GM21447 (cell line): ENCODE measurements around the gene PRCD.
A peak's percentile ranks its signal among the peaks of the same experiment; 100 is the strongest.

ENCODE experiments used
- ATAC-seq: cut with Tn5 transposase; IDR thresholded peaks from one replicate; pipeline ENCODE4 v1.9.1; 2021; ENCODE audit not compliant: unreplicated experiment

PRCD gene, protein sequence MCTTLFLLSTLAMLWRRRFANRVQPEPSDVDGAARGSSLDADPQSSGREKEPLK

DNA sequence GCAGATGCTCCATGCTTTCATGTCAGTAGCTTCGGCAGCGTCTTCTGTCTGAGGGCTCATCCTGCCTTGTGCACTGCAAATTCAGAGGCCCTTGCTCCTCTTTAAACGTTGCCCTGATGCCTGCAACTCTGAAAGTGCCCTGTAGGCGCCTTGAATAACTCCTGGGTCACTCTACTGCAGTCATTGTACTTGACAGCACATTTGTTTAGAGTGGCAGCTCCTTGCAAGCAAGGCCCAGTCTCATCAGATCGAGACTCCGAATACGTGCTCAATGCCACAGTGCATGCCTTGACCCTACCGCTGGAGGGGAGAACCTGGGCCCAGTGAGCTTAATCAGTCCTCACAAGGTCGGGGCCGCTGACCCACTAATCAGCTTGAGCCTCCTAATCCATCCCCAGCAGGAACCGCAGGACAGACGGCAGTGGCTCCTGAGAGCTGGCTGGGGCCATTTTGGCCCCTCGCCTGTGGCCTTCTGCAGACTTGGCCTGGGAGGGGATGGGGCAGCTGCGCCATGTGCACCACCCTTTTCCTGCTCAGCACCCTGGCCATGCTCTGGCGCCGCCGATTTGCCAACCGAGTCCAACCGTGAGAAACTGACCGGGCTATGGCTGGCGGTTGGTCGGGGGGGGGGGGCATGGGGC, at the start of gene PRCD:
PRCD (plus strand) TSS at position 414 of the 641 bp plus-strand sequence; CDS start at position 512, 98 bp downstream.
- no peak for ATAC-seq

- no peak for ATAC-seq
Measured at GRCh38 chr17:76490112-76490710, 49.6 kb upstream of the PRCD start.

DNA sequence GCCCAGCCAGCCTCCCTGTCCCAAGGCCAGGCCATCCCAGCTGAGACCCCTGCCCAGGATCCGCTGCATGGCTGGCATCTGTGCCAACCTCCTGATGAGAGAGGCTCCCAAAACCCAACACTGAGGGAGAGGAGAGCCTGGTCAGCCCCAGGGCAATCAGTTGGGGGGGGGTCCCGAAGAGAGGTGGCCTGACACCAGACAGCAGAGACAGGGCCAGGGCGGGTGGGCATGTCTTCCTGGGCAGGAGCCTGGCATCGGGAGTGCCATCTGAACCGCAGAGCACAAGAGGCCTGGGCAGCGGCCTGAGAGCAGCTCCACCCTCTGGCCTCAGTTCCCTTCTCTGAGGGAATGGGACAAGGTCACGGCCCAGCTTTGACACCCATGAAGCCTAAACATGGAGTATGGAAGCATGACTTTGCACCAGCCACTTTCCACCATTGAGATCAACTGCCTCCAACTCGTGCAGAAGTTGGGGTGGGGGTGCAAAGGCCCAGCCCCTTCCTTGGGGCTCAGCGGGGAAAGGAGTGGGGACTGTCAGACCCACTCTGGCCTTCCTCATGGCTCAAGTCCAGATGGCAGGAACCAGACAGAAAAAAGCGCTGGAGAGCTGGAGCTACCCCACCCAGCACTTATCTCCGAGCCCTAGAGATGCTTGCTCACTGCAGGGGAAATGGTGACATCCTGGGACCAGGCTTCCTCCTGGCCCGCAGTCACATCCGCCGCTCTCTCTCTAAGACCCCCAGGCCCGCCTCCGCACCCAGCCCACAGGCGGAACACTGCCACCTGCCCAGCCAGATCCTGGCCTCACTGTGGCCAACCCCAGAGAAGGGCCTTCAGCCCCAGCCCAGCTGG, 48.3 kb upstream of the PRCD start:
- peak; percentile 12 for ATAC-seq

GRCh38 chr17:76492123-76492988, 47.5 kb upstream of the PRCD start:
- peak; percentile 43 for ATAC-seq

DNA sequence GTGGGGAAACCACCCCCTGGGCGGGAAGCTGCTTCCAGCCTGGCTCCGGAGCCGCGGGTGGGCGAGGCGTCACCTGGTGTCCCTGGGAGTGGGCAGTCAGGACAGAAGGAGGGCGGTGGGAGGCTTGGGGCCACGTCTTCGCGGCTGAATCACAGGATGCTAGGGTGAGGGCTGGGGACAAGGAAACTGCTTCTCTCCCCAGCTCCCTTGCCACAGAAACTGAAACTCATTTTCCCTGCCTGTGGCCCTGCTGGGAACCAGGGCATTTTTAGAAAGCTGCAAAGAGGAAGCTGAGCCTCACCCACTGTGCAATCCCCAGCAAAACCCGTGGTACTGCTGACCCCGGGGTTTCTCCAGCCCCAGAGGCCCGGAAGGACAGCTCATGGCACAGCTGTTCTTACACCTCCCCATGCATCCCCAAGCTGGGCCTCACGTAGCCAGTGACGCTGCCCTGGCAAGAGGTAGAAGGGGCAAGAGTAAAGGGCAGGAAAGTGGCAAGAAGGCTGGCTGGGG, 46.8 kb upstream of the PRCD start:
- peak; percentile 39 for ATAC-seq

GRCh38 chr17:76493505-76494167, 46.2 kb upstream of the PRCD start:
- no peak for ATAC-seq

DNA sequence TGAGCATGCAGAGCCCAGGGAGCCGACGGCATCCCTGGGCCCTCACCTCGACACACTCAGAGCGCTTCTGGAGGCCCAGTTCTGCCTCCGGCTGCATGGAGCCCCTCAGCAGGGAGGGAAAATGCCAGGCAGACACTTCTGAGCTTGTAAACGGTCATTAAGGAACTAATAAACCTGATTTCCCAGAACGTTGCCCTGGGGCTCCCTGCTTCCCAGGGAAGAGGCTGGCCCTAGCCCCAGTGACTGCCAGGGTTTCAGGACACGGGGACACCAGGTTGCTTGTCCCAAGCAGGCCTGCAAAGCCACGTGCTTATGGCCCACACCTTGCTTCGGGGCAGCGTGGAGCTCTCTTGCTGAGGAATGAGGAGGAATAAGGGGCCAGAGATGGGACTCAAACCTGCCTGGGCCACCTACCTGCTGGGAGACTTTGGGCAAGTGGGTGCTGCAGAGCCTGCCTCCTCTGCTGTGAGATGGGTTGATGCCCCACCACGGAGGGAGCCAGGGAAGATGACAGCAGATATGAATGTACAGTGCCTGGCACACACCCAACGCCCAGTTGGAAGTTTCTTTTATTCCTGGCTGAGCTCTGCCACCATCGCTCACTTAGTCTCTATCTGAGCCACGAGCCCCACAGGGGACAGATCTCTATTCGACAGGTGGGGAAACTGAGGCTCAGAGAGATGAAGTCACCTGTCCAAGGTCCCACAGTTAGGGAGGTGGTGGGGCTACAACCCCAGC, 44.0 kb upstream of the PRCD start:
- ATAC-seq, result no peak

GRCh38 chr17:76496464-76496863, 43.4 kb upstream of the PRCD start:
- no peak for ATAC-seq

GRCh38 chr17:76497699-76497978, 42.2 kb upstream of the PRCD start:
- no peak for ATAC-seq

- ATAC-seq, result no peak
Measured at GRCh38 chr17:76497979-76498875, 41.6 kb upstream of the PRCD start.

DNA sequence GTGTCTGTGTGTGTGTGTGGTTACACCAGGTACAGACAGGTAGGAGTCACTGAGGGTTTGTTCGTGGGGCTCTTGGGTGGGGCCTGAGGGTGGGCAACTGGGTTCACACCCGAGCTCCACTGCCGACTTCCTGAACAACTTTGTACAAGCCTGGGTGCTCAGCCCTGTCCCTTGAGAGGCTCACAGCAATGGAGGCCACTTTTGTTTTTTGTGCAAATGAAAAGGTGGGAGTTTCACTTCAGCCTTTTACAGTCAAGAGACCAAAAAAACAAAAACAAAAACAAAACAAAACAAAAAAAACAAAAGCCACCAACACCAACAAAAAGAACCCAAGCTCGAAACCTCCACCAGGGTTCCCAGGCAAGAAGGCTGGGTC, 41.0 kb upstream of the PRCD start:
- no peak for ATAC-seq

GRCh38 chr17:76499267-76499667, 40.6 kb upstream of the PRCD start:
- ATAC-seq, result no peak

GRCh38 chr17:76500074-76500746, 39.6 kb upstream of the PRCD start:
- peak; percentile 7 for ATAC-seq

DNA sequence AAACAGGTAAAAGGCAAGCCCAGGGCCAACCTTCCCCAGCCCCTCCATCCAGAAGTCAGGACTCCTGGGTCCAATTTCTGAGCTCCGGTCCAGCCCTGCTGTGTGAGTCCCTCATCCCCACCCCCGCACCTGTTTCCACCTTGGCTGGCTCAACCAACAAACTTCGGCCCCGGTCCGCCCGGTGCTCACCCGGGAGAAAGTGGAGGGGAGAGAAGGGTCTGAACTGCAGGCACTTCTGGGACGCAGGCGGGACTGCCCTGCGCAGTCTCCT, 39.2 kb upstream of the PRCD start:
- ATAC-seq, result peak; percentile 3

DNA sequence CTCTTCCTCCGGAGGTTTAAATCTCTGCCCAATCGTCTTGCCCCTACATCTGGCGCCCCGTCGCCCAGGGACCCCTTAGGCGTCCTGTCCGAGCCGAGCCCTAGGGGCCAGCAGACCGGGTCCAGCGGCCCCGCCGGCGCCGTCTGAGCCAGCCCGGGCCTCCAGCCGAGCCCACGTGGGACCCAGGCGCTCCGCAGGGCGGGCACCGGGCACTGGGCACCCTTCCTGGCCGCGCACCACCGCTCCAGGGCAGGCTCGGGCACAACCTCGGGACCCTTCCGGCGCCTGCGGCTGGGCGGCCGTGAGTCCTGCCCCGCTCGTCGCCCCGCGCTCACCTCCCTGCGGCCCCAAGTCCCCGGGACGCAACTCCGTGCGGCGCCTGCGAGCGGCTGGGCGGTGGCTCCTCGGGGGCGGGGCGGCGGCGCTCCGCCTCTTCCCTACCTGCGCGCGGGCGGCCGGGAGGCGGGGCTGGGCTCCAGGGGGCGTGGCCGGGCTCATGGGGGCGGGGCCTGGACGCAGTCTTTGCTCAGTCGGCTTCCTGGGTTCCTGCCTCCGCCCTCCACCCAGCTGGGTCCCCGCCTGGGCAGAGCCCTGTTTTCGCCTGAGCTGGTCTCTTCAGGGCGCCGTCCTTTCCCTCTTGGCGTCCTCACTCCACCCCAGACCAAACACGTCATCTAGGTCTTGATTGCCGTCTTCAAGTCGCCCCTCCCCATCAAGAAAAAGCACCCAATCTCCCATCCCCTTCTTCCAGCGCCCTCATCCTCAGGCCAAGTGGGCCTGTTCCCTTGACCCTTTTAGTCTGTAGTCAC, 38.6 kb upstream of the PRCD start, which contains the start of gene RHBDF2:
RHBDF2 (minus strand) TSS at position 406 of the 809 bp plus-strand sequence. CDS start 19,899 bp downstream, outside the sequence.
- ATAC-seq, result peak; percentile 59

GRCh38 chr17:76501827-76502307, 38.0 kb upstream of the PRCD start:
- ATAC-seq, result no peak
